ENCODE data around the gene BUD23.

BUD23 gene

DNA sequence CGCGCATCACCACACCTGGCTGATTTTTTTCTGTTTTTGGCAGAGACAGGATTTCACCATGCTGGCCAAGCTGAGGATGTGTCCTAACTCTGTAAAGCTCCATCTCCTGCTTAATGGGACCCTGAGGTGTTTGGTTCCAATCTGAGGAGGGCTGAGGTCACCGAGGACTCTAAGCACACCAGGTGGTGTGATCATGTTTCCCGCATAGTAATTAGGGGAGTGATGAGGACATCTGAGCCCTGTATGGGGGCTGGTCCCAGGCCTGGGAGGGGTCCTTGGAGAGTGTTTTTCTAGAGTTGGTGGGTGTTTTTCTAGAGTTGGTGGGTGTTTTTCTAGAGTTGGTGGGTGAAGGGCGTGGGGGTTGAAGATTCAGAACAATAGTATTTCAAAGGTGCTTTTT lies 58.2 kb downstream of the BUD23 start:
- no peak for DNase-seq (ENCODE audit: low read depth in 3 of 3)

DNA sequence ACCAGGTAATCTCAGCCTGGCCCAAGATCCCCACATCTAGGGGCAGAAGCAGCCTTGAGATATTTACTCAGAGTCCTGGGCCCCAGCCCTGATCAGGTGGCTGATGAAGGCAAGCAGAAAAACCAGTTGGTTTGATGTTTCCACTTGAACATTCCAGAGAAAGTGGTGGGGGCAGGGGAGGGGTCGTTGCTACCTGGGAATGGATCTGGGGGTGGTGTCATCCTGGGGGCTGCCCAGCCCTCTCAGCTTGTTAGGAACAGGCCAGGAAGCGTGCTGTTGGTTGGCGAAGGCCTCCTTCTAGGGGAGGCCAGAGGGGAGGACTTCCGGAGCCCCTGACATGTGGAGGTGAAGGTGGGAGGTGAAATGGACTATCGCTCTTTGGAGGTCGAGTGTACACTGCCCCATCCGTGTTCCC lies 58.9 kb downstream of the BUD23 start:
- no peak for DNase-seq (ENCODE audit: low read depth in 3 of 3)

DNA sequence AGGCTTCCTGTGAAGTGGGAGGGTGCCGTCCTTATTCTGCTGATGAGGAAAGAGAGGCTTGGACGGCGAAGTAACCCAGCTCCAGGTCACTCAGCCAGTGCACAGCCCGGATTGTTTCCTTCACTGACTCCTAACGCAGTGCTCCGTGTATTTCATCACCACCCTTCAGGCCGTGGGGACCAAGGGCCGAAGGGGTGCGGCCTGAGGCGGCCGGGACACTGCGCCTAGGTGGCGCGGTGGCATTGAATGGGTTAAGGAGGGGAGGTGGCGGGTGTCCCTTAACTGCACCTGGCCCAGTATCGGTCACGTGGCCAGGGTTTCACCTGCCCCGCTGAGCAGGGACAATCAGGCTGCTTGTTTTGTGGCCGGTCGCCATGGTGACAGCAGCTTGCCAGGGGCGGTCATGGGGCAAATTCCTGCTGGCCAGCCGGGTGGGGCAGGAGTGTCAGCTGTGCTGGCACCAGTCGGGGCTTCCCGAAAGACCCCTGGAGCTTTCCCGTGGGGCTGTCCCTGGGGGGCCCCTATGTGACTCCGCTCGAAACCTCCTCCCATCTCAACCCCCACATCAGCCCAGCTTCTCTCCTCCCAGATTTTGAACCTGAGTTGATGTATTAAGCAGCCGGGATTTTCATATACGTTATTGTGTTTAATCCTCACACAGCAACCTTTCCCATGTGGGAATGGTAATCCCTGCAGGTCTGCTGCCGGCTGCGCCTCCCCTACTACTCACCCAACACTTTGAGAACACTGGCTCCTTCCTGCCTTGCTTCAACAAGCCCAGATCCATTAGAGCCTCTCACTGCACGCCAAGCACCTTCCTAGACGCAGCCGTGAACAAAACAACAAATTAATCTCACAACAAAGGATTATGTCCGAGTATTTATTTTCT lies 59.6 kb downstream of the BUD23 start:
- DNase-seq (ENCODE audit: low read depth in 3 of 3), result no peak

- no peak for DNase-seq (ENCODE audit: low read depth in 3 of 3)
Measured at GRCh38 chr7:73746378-73746777, 63.0 kb downstream of the BUD23 start.

All from stimulated activated CD4-positive, alpha-beta T cell treated with anti-CD3 and anti-CD28 coated beads, TNF-alpha, amount 100 ng/mL, for 4 hours (primary cell).